HG03521 (cell line): ENCODE data around the gene ZFHX2.
A peak's percentile ranks its signal among the peaks of the same experiment; 100 is the strongest.

Experiments
- ATAC-seq: cut with Tn5 transposase; IDR thresholded peaks from one replicate; pipeline ENCODE4 v1.9.1; 2021; ENCODE audit warnings: mild to moderate bottlenecking, moderate library complexity; ENCODE audit not compliant: unreplicated experiment

The ZFHX2 gene

GRCh38 chr14:23561873-23562821 lies 10.6 kb upstream of the ZFHX2 start:
- no peak for ATAC-seq

DNA sequence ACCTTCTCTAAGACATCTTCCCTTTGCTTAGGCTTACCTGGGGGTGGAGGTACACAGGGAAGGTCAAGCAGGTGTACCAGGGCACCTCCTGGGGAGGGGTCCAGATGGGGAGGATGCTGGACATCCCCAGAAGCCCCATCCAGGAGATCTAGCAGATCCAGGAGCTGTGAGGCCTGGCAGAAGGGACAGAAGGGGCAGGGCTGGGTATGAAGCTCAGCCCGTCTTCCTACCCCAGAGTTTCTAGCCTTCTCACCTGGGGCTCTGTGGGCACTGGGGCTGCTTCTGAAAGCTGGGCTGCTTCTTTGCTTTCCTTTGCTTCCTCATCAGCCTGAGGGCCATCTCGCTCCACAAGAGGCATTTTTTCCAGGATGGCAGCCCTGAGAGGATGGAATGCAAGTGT lies 9.7 kb upstream of the ZFHX2 start:
- ATAC-seq = no peak

GRCh38 chr14:23559926-23560520 lies 8.5 kb upstream of the ZFHX2 start:
- ATAC-seq = no peak

- no peak for ATAC-seq
These were observed 7.7 kb upstream of the ZFHX2 start for GRCh38 chr14:23559010-23559925.

- no peak for ATAC-seq
These were observed 6.9 kb upstream of the ZFHX2 start for GRCh38 chr14:23558346-23559009.

GRCh38 chr14:23557946-23558345 lies 6.4 kb upstream of the ZFHX2 start:
- ATAC-seq = no peak

DNA sequence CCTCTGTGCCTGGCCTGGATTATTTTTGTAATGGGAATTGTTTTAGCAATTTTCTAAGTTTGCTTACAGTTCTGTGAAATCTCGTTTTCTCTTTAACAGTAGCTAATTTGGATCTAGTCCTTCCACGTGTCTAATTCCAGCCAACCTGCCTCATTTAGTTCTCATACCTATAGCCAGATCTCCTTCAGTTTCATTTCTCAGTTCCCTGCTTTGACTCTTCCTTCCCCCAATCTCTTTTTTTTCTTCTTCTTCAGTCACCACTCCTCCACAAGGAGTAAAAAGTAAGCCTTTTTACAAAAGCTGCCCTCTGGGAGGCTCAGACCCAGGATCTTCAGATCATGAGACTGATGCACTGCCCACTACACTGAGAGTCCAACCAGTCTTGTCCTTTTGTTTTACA lies 6.0 kb upstream of the ZFHX2 start:
- no peak for ATAC-seq

- ATAC-seq = no peak
These were observed 5.3 kb upstream of the ZFHX2 start for GRCh38 chr14:23556700-23557440.

GRCh38 chr14:23555882-23556699 lies 4.5 kb upstream of the ZFHX2 start, which contains the start of gene THTPA:
THTPA (plus strand) TSS chr14:23556271; CDS start chr14:23556758, 487 bp downstream.
- ATAC-seq = peak; percentile 83

DNA sequence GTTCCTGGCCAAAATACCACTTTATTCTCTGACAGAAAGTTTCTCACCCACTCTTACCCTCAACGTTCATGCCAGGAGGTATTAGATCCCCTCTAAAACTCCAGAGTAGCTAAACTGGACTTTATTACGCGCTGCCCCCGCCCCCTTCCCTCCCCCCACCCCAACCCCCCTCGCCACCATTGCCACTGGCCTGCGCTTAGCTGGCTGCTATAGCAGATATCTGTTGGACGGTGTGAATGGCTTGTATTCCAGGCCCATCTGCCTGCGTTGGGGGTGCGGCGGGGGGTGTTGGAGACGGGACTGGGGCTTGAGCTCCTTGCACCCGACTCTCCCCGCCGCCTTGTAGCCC lies 3.9 kb upstream of the ZFHX2 start:
- ATAC-seq = no peak

DNA sequence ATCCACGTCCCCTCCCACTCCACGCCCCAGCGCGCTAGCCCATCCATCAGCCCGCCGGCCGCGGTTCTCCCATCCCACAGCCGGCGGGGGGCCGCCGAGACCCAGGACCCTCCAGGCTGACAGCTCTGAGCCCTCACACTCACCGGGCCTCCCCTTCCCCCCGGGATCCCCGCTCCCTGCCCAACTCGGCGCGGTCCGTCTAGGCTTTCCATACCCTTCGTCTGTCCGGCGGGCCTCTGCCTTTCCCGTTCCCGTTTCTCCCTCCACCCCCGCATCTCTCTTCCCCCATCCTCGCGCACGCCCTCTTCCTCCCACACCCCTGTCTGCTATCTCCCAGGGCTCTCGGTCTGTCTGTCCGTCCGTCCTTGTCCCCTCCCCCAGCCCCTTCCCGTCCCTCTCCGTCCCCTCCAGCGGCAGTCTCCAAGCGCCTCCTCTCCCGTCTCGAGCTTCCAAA lies 726 bp downstream of the ZFHX2 start:
- ATAC-seq = no peak

DNA sequence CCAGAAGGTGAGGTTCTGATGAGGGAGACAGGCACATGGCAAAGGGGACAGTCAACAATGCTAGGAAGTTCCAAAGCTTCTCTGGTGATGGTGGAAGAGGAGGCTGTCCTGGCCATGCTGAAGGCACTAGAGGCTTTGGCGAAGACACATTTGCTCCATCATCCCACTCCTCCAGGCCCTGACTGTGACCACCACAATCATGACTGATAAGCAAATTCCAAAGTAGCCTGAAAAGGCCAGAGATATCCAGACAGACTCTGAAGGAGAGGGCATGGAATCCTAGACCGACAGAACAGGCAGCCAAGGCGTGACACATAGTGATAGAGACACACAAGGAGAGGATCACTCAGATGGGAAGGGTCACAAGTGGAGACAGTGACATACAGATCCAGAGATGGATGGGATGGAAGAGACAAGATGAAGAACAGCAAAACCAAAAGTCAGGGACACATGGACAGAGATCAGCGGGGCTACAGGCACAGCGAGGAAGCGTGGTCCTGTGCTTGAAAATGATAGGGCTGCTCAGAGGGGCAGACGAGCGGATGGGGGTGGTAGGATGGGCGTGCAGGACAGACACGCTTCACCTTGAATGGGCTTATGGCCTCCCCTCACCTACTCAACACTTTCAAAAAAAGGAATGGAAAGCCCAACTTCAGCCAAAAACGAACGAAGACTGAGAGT lies 1.3 kb downstream of the ZFHX2 start:
- no peak for ATAC-seq

DNA sequence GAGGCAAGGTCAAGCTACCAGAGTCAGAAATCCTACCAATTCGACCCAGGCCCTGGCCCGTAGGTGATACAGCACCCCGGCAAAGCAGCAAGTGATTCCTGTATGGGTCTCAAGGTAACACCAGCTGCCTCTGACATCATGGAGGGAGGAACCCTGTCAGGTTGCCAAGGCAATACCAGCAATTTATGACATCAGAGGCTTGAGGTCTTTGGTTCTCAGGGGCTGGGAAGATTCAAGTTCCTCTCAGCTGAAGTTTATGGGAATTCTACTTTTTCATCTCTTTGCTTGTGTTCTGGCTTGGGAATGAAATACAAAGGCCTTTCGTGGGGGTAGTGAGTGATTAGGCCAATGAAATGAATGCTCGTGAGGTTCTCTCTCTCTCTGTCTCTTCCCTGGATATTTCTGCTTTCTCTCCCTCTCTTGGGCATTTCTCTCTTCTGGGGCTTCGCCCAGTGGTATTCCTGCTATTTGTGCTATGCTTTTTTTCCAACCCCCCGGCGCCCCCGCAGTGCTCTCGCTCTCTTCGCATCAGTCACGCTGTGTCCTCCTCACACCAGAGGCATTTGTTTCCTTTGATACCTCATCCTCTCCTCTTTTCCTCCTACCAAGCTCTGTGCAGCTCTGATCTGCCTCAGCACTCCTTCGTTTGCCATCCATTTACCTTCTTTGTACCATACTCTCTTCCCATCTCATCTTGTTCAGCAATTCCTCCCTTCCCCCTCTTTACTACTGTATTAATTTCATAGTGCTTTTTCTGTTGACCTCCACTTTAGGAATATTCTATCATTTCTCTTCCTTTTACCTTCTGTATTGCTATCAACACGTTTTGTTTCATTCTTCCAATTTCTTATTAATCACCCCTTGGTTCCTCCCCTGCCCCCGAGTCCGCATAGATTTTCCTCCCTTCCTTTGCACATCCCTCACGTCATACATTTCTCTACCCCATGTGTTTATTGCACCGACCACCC lies 2.9 kb downstream of the ZFHX2 start:
- no peak for ATAC-seq

- ATAC-seq = no peak
These were observed 3.6 kb downstream of the ZFHX2 start for GRCh38 chr14:23547924-23548323.

- no peak for ATAC-seq
These were observed 5.0 kb downstream of the ZFHX2 start for GRCh38 chr14:23546450-23547035.

- no peak for ATAC-seq
These were observed 5.7 kb downstream of the ZFHX2 start for GRCh38 chr14:23545740-23546365.
